HL-60 (cell line): Measurements from ENCODE around the gene DKKL1.

Experiments
- DNase-seq, 2 experiments: peaks; one replicate each; pipeline ENCODE4 v3.0.0-alpha.2; 2010 to 2020; ENCODE audit warnings: low read depth in 1 of 2, low spot score in 1 of 2
- H3K27ac ChIP-seq: fragments of 250-450 bp; sonication (Bioruptor Pico); replicated peaks from 2 replicates; pipeline ENCODE4 v1.5.1; 2020; ENCODE audit warnings: mild to moderate bottlenecking, moderate library complexity
- H3K27me3 ChIP-seq: fragments of 250-450 bp; sonication (Bioruptor Pico); 2 replicates; pipeline ENCODE4 v1.5.1; 2021; ENCODE audit warnings: mild to moderate bottlenecking, moderate library complexity; ENCODE audit not compliant: insufficient read depth, poor library complexity, severe bottlenecking
- H3K4me3 ChIP-seq: replicated peaks from 2 replicates; pipeline ENCODE4 v1.5.1; 2011; ENCODE audit warnings: mild to moderate bottlenecking, control low read depth, low read length; ENCODE audit not compliant: insufficient read depth
- GABPA ChIP-seq: IDR thresholded peaks from 2 replicates; pipeline ENCODE4 v1.6.1; 2012; ENCODE audit warnings: low read depth
- POLR2AphosphoS5 ChIP-seq: IDR thresholded peaks from 2 replicates; pipeline ENCODE4 v1.6.1; 2012; ENCODE audit warnings: low read depth
- SPI1 ChIP-seq: IDR thresholded peaks from 2 replicates; pipeline ENCODE4 v1.6.1; 2012; ENCODE audit warnings: low read depth, mild to moderate bottlenecking, borderline replicate concordance
- TF ChIP-seq, protein P1 (sequence below): IDR thresholded peaks from 2 replicates; pipeline ENCODE4 v1.6.1; 2012; ENCODE audit warnings: low read depth; ENCODE audit not compliant: insufficient replicate concordance
- TF ChIP-seq, protein P2 (sequence below): IDR thresholded peaks from one replicate; pipeline ENCODE4 v1.5.1; 2011; ENCODE audit warnings: low read length, control low read depth, inconsistent platforms; ENCODE audit not compliant: insufficient read depth

The DKKL1 gene

DNA sequence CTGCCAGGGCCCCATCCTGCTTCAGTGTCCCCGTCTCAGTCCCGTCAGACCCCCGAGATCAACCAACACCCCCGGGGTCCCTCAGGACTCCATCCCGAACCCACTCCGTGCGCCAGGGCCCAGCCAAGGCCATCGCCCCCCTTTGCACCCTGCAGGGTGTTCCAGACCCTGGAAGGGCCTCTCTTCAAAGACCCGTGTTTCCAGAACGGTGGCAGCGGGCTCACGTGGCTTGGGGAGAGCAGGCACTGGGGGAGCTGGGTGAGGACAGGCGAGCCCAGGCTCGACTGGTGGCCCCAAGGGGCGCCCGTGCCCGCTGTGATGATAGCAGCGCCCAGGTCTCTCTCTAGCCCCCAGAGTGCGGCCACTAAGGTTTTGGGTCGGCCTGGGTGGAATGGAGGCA, 25.7 kb downstream of the DKKL1 start:
- Histone ChIP-seq H3K27ac (no peak overlapping the region), H3K27me3 (peaks cover 3% of the 10 kb centered on the region), H3K4me3 (no peak overlapping the region)
- DNase-seq, result no peak
- TF ChIP-seq, protein P1, sequence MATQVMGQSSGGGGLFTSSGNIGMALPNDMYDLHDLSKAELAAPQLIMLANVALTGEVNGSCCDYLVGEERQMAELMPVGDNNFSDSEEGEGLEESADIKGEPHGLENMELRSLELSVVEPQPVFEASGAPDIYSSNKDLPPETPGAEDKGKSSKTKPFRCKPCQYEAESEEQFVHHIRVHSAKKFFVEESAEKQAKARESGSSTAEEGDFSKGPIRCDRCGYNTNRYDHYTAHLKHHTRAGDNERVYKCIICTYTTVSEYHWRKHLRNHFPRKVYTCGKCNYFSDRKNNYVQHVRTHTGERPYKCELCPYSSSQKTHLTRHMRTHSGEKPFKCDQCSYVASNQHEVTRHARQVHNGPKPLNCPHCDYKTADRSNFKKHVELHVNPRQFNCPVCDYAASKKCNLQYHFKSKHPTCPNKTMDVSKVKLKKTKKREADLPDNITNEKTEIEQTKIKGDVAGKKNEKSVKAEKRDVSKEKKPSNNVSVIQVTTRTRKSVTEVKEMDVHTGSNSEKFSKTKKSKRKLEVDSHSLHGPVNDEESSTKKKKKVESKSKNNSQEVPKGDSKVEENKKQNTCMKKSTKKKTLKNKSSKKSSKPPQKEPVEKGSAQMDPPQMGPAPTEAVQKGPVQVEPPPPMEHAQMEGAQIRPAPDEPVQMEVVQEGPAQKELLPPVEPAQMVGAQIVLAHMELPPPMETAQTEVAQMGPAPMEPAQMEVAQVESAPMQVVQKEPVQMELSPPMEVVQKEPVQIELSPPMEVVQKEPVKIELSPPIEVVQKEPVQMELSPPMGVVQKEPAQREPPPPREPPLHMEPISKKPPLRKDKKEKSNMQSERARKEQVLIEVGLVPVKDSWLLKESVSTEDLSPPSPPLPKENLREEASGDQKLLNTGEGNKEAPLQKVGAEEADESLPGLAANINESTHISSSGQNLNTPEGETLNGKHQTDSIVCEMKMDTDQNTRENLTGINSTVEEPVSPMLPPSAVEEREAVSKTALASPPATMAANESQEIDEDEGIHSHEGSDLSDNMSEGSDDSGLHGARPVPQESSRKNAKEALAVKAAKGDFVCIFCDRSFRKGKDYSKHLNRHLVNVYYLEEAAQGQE, result no peak
- TF ChIP-seq, protein P2, sequence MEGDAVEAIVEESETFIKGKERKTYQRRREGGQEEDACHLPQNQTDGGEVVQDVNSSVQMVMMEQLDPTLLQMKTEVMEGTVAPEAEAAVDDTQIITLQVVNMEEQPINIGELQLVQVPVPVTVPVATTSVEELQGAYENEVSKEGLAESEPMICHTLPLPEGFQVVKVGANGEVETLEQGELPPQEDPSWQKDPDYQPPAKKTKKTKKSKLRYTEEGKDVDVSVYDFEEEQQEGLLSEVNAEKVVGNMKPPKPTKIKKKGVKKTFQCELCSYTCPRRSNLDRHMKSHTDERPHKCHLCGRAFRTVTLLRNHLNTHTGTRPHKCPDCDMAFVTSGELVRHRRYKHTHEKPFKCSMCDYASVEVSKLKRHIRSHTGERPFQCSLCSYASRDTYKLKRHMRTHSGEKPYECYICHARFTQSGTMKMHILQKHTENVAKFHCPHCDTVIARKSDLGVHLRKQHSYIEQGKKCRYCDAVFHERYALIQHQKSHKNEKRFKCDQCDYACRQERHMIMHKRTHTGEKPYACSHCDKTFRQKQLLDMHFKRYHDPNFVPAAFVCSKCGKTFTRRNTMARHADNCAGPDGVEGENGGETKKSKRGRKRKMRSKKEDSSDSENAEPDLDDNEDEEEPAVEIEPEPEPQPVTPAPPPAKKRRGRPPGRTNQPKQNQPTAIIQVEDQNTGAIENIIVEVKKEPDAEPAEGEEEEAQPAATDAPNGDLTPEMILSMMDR, result no peak
- TF ChIP-seq POLR2AphosphoS5 (no peak), SPI1 (no peak), GABPA (no peak)

- Histone ChIP-seq H3K4me3 (no peak overlapping the region), H3K27ac (no peak overlapping the region), H3K27me3 (peaks cover 3% of the 10 kb centered on the region)
- TF ChIP-seq POLR2AphosphoS5, result no peak
- TF ChIP-seq, protein P1, result no peak
- TF ChIP-seq SPI1, result no peak
- no peak for TF ChIP-seq GABPA
- no peak for DNase-seq
Observed at GRCh38 chr19:49390131-49390928, 26.7 kb downstream of the DKKL1 start.

DNA sequence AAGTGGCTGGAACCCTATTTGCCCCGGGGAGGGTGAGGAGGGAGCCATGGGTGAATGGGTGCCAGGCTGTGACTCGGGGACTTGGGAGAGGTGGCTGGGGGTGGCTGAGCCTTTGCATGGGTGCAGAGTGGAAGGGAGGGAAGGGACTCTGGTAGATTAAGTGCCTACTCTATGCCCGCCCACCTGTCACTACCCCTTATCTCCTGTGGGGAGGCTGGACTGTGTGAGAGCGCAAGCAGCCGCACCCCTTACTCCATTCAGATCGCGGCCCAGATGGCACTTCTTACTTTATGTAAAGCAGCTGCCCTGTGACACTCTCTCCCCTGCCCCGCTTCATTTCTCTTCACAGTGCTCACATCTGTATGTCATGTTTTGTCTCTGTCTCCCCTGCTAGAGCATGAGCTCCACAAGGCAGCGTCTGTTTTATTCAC, 27.3 kb downstream of the DKKL1 start:
- Histone ChIP-seq H3K4me3 (no peak overlapping the region), H3K27ac (no peak overlapping the region), H3K27me3 (peaks cover 3% of the 10 kb centered on the region)
- TF ChIP-seq POLR2AphosphoS5, result no peak
- TF ChIP-seq, protein P1, result no peak
- no peak for TF ChIP-seq SPI1
- TF ChIP-seq, protein P2, result no peak
- TF ChIP-seq GABPA, result no peak
- no peak for DNase-seq
